Endothelial cell of umbilical vein (primary cell): ENCODE results near the gene DCAF17. TPM values are rescaled to one million over a fixed set of nuclear protein-coding genes. Genes with fewer than 3 reads are reported as not detected.

Experiments used
- BruUV-seq: library from RNA; stranded (reverse); fragments of 400-500 nt; replicated peaks from 2 replicates; lab custom pipeline; 2021; lab: Mats Ljungman, UMichigan
- CTCF ChIA-PET: fragments of 300-600, 350-600 bp; sonication (Branson Sonifier 250); formaldehyde crosslinking; loops from one replicate; lab custom pipeline; 2021; ENCODE audit warnings: antibody characterized with exemption, inconsistent platforms; lab: Charles Lee
- POLR2A ChIA-PET: fragments of 300-600, 350-600 bp; sonication (Branson Sonifier 250); formaldehyde crosslinking; loops from one replicate; lab custom pipeline; 2021; ENCODE audit warnings: antibody characterized with exemption, inconsistent platforms; lab: Charles Lee
- DNase-seq: peaks from one replicate; pipeline ENCODE4 v3.0.0-alpha.2; 2011; ENCODE audit warnings: low read depth, low spot score
- FAIRE-seq: peaks from 2 replicates; lab custom pipeline; 2011; peaks lifted over from hg19 to GRCh38; lab: Jason Lieb, UNC
- H2AFZ ChIP-seq: 2 replicates; pipeline ENCODE4 v1.6.0; 2012; ENCODE audit warnings: low read depth, low read length, control low read depth, inconsistent platforms
- H3K27ac ChIP-seq: 2 replicates; pipeline ENCODE4 v1.5.1; 2011; ENCODE audit warnings: low read depth, mild to moderate bottlenecking, control low read depth, low read length, moderate library complexity; ENCODE audit not compliant: insufficient read depth
- H3K27me3 ChIP-seq, 2 experiments: 2 replicates each; pipeline versions ENCODE4 v1.6.0 to v1.6.1; 2011; ENCODE audit warnings: low read length in 2 of 2, mixed read lengths in 1 of 2; ENCODE audit not compliant: control insufficient read depth in 2 of 2, insufficient read depth in 2 of 2
- H3K36me3 ChIP-seq, 2 experiments: 2 replicates in 1 of 2; 3 replicates in 1 of 2; pipeline ENCODE4 v1.5.1; 2011; ENCODE audit warnings: low read length in 2 of 2, mild to moderate bottlenecking in 1 of 2, moderate library complexity in 1 of 2; ENCODE audit not compliant: control insufficient read depth in 2 of 2, insufficient read depth in 2 of 2; ENCODE audit errors: extremely low read depth in 1 of 2
- H3K4me1 ChIP-seq: 3 replicates; pipeline ENCODE4 v1.5.1; 2011; ENCODE audit warnings: mild to moderate bottlenecking, low read length; ENCODE audit not compliant: control insufficient read depth, insufficient read depth; ENCODE audit errors: extremely low read depth
- H3K4me2 ChIP-seq: 2 replicates; pipeline ENCODE4 v1.6.1; 2011; ENCODE audit warnings: low read length, control low read depth, mixed read lengths; ENCODE audit not compliant: insufficient read depth
- H3K4me3 ChIP-seq, 3 experiments: fragments of 200-600 bp in 1 of 3; sonication (generic), shearing (Covaris generic) in 1 of 3; replicated peaks in 1 of 3; 2 replicates each; pipeline ENCODE4 v1.5.1; 2011 to 2016; ENCODE audit warnings: control low read depth in 3 of 3, low read length in 3 of 3, mild to moderate bottlenecking in 2 of 3, inconsistent platforms in 1 of 3, low read depth in 1 of 3, moderate library complexity in 1 of 3; ENCODE audit not compliant: insufficient read depth in 1 of 3
- H3K79me2 ChIP-seq: 2 replicates; pipeline ENCODE4 v1.6.0; 2012; ENCODE audit warnings: low read length, inconsistent platforms; ENCODE audit not compliant: control insufficient read depth, insufficient read depth
- H3K9ac ChIP-seq: replicated peaks from 2 replicates; pipeline ENCODE3; 2011; ENCODE audit warnings: low read length, control low read depth; ENCODE audit not compliant: insufficient read depth; ENCODE audit errors: extremely low read depth
- H3K9me1 ChIP-seq: replicated peaks from 3 replicates; pipeline ENCODE4 v1.6.0; 2011; ENCODE audit warnings: mild to moderate bottlenecking, low read length; ENCODE audit not compliant: control insufficient read depth, insufficient read depth; ENCODE audit errors: extremely low read depth
- H3K9me3 ChIP-seq: replicated peaks from 2 replicates; pipeline ENCODE4 v1.5.1; 2012; ENCODE audit warnings: low read length, inconsistent platforms; ENCODE audit not compliant: control insufficient read depth, insufficient read depth
- H4K20me1 ChIP-seq: replicated peaks from 2 replicates; pipeline ENCODE3; 2011; ENCODE audit warnings: mild to moderate bottlenecking, low read length; ENCODE audit not compliant: control insufficient read depth, insufficient read depth; ENCODE audit errors: extremely low read depth
- CTCF ChIP-seq, 2 donors: IDR thresholded peaks; 1 replicate in 1 of 2; 2 replicates in 1 of 2; pipeline ENCODE4 v1.5.1; 2011; ENCODE audit warnings: low read length in 2 of 2, mild to moderate bottlenecking in 2 of 2, moderate library complexity in 2 of 2, control low read depth in 1 of 2, inconsistent platforms in 1 of 2, low read depth in 1 of 2; ENCODE audit not compliant: insufficient read depth in 1 of 2; ENCODE audit errors: extremely low read depth in 1 of 2
- EZH2 ChIP-seq: IDR thresholded peaks from 2 replicates; pipeline ENCODE4 v1.6.1; 2012; ENCODE audit warnings: borderline replicate concordance, low read depth, mild to moderate bottlenecking, moderate library complexity, low read length, inconsistent platforms; ENCODE audit not compliant: severe bottlenecking
- FOS ChIP-seq: IDR thresholded peaks from 2 replicates; pipeline ENCODE4 v1.6.1; 2011; ENCODE audit warnings: mild to moderate bottlenecking, low read length, moderate library complexity, borderline replicate concordance; ENCODE audit not compliant: insufficient read depth
- GATA2 ChIP-seq: IDR thresholded peaks from 2 replicates; pipeline ENCODE4 v1.7.0; 2011; ENCODE audit warnings: low read depth, mild to moderate bottlenecking, moderate library complexity, mixed read lengths, low read length; ENCODE audit not compliant: insufficient read length, insufficient read depth
- JUN ChIP-seq: IDR thresholded peaks from 2 replicates; pipeline ENCODE4 v1.6.1; 2011; ENCODE audit warnings: borderline replicate concordance, low read depth; ENCODE audit not compliant: insufficient read length, insufficient read depth
- MAX ChIP-seq: IDR thresholded peaks from 2 replicates; pipeline ENCODE4 v1.6.1; 2011; ENCODE audit not compliant: insufficient read depth, insufficient read length
- MYC ChIP-seq: IDR thresholded peaks from one replicate; pipeline ENCODE4 v1.6.1; 2011; ENCODE audit warnings: mild to moderate bottlenecking, low read depth, low read length
- POLR2A ChIP-seq: IDR thresholded peaks from 2 replicates; pipeline ENCODE4 v1.6.1; 2012; ENCODE audit warnings: low read depth, mild to moderate bottlenecking, control low read depth, low read length
- POLR2AphosphoS5 ChIP-seq: IDR thresholded peaks from 2 replicates; pipeline ENCODE4 v1.6.1; 2012; ENCODE audit warnings: low read depth, mild to moderate bottlenecking, control low read depth, low read length, moderate library complexity; ENCODE audit not compliant: insufficient read depth
- dilution Hi-C: fragments of 300-500 bp; cut with MboI; formaldehyde crosslinking; loops from one replicate; pipeline ENCODE4 v1.15.0; 2019; ENCODE audit warnings: low sequenced_read_pairs; ENCODE audit not compliant: extremely low pct_ligation_motif_present
- intact Hi-C: fragments of 100-400 bp; cut with micrococcal nuclease; formaldehyde crosslinking; loops from one replicate; pipeline ENCODE4 v1.10.0; 2022
- polyA plus RNA-seq, 4 experiments: library from polyadenylated mRNA; depleted of rRNA in 3 of 4; stranded (reverse) in 3 of 4; unstranded in 1 of 4; fragments of >200 nt; gene quantifications; 2 replicates each; pipeline versions ENCODE4 v1.2.1 to v1.2.3, GENCODE V29; 2011 to 2012; ENCODE audit warnings: missing spikeins in 1 of 4
- total RNA-seq: library from RNA; stranded (reverse); gene quantifications from 2 replicates; pipeline ENCODE4 v1.2.3, GENCODE V29; 2021

Gene DCAF17
- total and polyA plus RNA-seq, 2 donors (not counting 3 experiments of a cell fraction or from before 2014, with no cell fraction given): 4.6 to 14.9 TPM

DNA sequence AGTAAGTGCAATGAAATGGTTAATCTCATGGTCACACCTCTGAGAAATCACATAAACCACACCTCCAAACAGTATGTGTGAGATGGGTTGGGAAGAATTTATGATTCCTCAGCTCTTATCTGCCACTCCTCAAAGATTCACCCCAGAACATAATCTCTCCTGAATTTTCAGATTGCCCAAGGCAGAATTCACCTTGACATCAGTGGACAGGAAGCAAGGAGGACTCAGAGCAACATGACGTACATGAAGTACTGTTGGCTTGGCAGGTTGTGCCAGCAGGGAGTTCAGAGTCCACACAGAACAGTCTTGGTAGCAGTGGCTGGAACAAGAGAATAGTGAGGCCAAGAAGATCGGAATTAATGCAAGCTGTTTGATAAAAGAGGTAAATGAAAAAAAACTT is 56.6 kb downstream of the DCAF17 start:
- dilution Hi-C loops: no loop called here
- H3K9me1 ChIP-seq: no peaks in the 10 kb centered on the region
- H3K4me3 ChIP-seq: no peak overlapping the region
- no peak overlapping the region for H3K27ac ChIP-seq
- FAIRE-seq (no peak), DNase-seq (no peak)
- no peaks in the 10 kb centered on the region for H4K20me1 ChIP-seq
- no peaks in the 10 kb centered on the region for H3K9me3 ChIP-seq
- H3K9ac ChIP-seq: no peak overlapping the region
- ChIA-PET CTCF (interaction anchor here (1.5 kb wide), 1 partner anchor 11 kb away, joined by 3 read pairs; no protein-coding TSS in a partner anchor), POLR2A (no interaction called here)
- intact Hi-C loops: no loop called here
- no peaks in the 10 kb centered on the region for H3K27me3 ChIP-seq
- no peak overlapping the region for H3K4me2 ChIP-seq
- BruUV-seq: no TSS peak
- no peaks in the 10 kb centered on the region for H3K4me1 ChIP-seq
- H3K36me3 ChIP-seq: no peaks in the 10 kb centered on the region
- H2AFZ ChIP-seq: no peak overlapping the region
- no peaks in the 10 kb centered on the region for H3K79me2 ChIP-seq
- TF ChIP-seq POLR2AphosphoS5: no peak
- no peak for TF ChIP-seq MAX
- no peak for TF ChIP-seq CTCF (IDR thresholded peaks at IDR 0.05; ENCODE audit: extremely low read depth in 1 of 2, insufficient read depth in 1 of 2, low read depth in 1 of 2, low read length in 2 of 2)
- no peak for TF ChIP-seq FOS
- TF ChIP-seq MYC: no peak
- no peak for TF ChIP-seq POLR2A
- no peak for TF ChIP-seq JUN
- no peak for TF ChIP-seq GATA2
- no peak for TF ChIP-seq EZH2
